Heart right ventricle (tissue), 16 donors: Measurements from ENCODE around the gene ORC4. TPM values are rescaled to one million over a fixed set of nuclear protein-coding genes. Genes with fewer than 3 reads are reported as not detected.

Source experiments
- ATAC-seq, 8 donors: fragments of 200-7000 bp; cut with Tn5 transposase; one replicate each; pipeline ENCODE4 v1.9.1; 2020; ENCODE audit warnings: mild to moderate bottlenecking in 8 of 8, moderate library complexity in 8 of 8, moderate number of reproducible peaks in 1 of 8
- DNase-seq, 2 donors: peaks; one replicate each; pipeline ENCODE4 v3.0.0-alpha.2; 2020
- H3K27ac ChIP-seq, 10 donors: fragments of 200-600 bp; sonication (generic) in 2 of 10; one replicate each; pipeline versions ENCODE4 v1.5.0 to v1.8.0; 2020 to 2022; ENCODE audit warnings: mild to moderate bottlenecking in 3 of 10
- H3K27me3 ChIP-seq, 7 donors: fragments of 200-600 bp; one replicate each; pipeline ENCODE4 v1.8.0; 2021 to 2022; ENCODE audit warnings: mild to moderate bottlenecking in 2 of 7
- H3K36me3 ChIP-seq, 9 donors: fragments of 200-600 bp; sonication (generic) in 1 of 9; one replicate each; pipeline versions ENCODE4 v1.5.0 to v1.8.0; 2020 to 2022; ENCODE audit warnings: mild to moderate bottlenecking in 2 of 9
- H3K4me1 ChIP-seq, 9 donors: fragments of 200-600 bp; sonication (generic) in 1 of 9; one replicate each; pipeline versions ENCODE4 v1.5.0 to v1.8.0; 2020 to 2022; ENCODE audit warnings: mild to moderate bottlenecking in 4 of 9
- H3K4me3 ChIP-seq, 10 donors: fragments of 200-600 bp; sonication (generic) in 2 of 10; one replicate each; pipeline versions ENCODE4 v1.5.0 to v1.8.0; 2020 to 2022; ENCODE audit warnings: mild to moderate bottlenecking in 7 of 10, moderate library complexity in 2 of 10
- H3K9me3 ChIP-seq, 11 donors: fragments of 200-600 bp in 10 of 11; sonication (generic) in 2 of 11; one replicate each; pipeline versions ENCODE4 v1.5.0 to v1.8.0; 2013 to 2022; ENCODE audit warnings: mild to moderate bottlenecking in 2 of 11, control low read depth in 1 of 11, moderate library complexity in 1 of 11
- WGBS, 2 donors: extraction: QIAGEN DNeasy Blood & Tissue Kit; methylation state at CpG; one replicate each; pipeline ENCODE4 v1.1.7; 2013; ENCODE audit warnings: inconsistent platforms in 1 of 2; 5-methylcytosine and 5-hydroxymethylcytosine counted together
- intact Hi-C, 10 donors: fragments of 100-400 bp; cut with DNase I; formaldehyde crosslinking; loops; one replicate each; pipeline versions ENCODE4 v1.11.1 to v1.14.2; 2022
- polyA plus RNA-seq, 2 donors: library from polyadenylated mRNA; stranded (reverse); fragments of 200-250 nt; gene quantifications; one replicate each; pipeline ENCODE4 v1.2.3, GENCODE V29; 2013
- total RNA-seq, 10 donors: library from RNA; stranded (reverse); fragmentation: NEBNext Ultra II Directional in 3 of 10; extraction: Animal tissue kit (Norgen Biotek cat#: 25700) in 3 of 10; gene quantifications; one replicate each; pipeline versions ENCODE4 v1.2.1 to v1.2.4, GENCODE V29; 2021 to 2023
- TF ChIP-seq, protein P1 (sequence below), 9 donors: fragments of 200-600 bp; sonication (generic) in 2 of 9; IDR thresholded peaks; one replicate each; pipeline versions ENCODE4 v1.5.0 to v1.8.0; 2021 to 2022; ENCODE audit warnings: antibody characterized with exemption in 9 of 9, mild to moderate bottlenecking in 5 of 9, moderate library complexity in 1 of 9
- donor health status: Arrhythmogenic right ventricular cardiomyopathy.
- donor health status: ischemic (EF 13 %, LVEDD 7.1; RV severe dilation, severe dysfunction).
- donor health status: healthy with polysubstance abuse.
- donor health status: DM: no; HTN: yes; CAD: no.
- donor health status: DM: no; HTN: no; CAD: no.
- donor health status: ischemic (EF 25% LVEDD 6.9; RV normal size, moderate dysfunction).
- donor health status: ischemic (EF 25% LVEDD 5.7; RV mildly dilated, moderate dysfunction).
- donor health status: healthy.
- donor health status: DM: yes; HTN: yes; CAD: no.
- donor health status: Ischemic cardiomyopathy.
- donor health status: ischemic (EF 35%, LVEDD 5.7; RV mildly dilated, moderate dysfunction).
- donor health status: nonischemic (EF 11% LVEDD 7.7; RV severe dilation, severe dysfunction).
- donor health status: DM: yes; HTN: yes; CAD: no.
- donor health status: PGD.
- donor health status: ischemic (EF 29% LVEDD 5.4; RV normal size, mild dysfunction).
- donor health status: nonischemic (EF 23%, LVEDD 6.1; RV moderate dilation, normal function).

Gene ORC4
- total and polyA plus RNA-seq, 12 donors = 8.4 to 51.7 (median 38.8) TPM

DNA sequence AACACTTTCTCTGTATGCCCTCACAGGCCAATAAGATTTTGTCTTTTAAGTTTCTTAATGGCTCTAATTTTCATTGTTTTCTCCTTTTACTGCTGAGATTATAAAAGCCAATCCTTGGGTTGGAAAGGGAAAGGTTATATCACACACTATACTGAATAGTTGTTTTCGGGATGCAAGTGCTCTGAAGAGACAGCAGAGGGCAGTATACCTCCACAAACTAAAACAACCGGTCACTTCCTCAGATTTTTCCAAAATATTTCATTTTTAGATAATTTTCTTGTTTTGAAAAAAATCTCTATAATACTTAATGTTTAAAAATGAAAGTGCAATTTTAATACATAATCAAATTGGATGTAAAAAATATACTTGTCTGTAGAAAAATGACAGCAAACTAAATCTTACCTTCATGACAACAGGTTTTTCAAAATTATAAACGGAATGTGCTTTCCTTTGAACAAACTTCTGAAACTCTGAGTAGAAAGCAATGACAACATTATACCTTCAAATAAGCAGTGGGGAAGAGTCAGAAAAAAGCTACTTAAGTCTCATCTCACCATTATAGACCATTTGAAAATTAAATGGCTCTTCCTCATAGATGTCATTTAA, 82.7 kb downstream of the ORC4 start:
- no peak for DNase-seq
- Histone ChIP-seq H3K4me1 (peaks cover 0 to 4% (median 0%) of the 10 kb centered on the region in 9 donors), H3K27me3 (no peaks in the 10 kb centered on the region), H3K36me3 (peaks cover 0 to 96% (median 28%) of the 10 kb centered on the region in 9 donors), H3K4me3 (no peak overlapping the region), H3K9me3 (no peaks in the 10 kb centered on the region), H3K27ac (no peak overlapping the region)
- intact Hi-C loops = loop anchor here in 8 of 10 donors (1.0 to 10.0 kb wide), 7 partner anchors 569 to 1057 kb away; no protein-coding TSS in a partner anchor
- ATAC-seq = peak in 4 of 8 donors; percentile 44 to 62 (median 51)
- TF ChIP-seq, protein P1, sequence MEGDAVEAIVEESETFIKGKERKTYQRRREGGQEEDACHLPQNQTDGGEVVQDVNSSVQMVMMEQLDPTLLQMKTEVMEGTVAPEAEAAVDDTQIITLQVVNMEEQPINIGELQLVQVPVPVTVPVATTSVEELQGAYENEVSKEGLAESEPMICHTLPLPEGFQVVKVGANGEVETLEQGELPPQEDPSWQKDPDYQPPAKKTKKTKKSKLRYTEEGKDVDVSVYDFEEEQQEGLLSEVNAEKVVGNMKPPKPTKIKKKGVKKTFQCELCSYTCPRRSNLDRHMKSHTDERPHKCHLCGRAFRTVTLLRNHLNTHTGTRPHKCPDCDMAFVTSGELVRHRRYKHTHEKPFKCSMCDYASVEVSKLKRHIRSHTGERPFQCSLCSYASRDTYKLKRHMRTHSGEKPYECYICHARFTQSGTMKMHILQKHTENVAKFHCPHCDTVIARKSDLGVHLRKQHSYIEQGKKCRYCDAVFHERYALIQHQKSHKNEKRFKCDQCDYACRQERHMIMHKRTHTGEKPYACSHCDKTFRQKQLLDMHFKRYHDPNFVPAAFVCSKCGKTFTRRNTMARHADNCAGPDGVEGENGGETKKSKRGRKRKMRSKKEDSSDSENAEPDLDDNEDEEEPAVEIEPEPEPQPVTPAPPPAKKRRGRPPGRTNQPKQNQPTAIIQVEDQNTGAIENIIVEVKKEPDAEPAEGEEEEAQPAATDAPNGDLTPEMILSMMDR (IDR thresholded peaks at IDR 0.05) = peak; percentile 64 to 93 (median 90)
- 39 to 40% methylated on average over 3 of the region's 3 CpGs for WGBS, 2 donors

DNA sequence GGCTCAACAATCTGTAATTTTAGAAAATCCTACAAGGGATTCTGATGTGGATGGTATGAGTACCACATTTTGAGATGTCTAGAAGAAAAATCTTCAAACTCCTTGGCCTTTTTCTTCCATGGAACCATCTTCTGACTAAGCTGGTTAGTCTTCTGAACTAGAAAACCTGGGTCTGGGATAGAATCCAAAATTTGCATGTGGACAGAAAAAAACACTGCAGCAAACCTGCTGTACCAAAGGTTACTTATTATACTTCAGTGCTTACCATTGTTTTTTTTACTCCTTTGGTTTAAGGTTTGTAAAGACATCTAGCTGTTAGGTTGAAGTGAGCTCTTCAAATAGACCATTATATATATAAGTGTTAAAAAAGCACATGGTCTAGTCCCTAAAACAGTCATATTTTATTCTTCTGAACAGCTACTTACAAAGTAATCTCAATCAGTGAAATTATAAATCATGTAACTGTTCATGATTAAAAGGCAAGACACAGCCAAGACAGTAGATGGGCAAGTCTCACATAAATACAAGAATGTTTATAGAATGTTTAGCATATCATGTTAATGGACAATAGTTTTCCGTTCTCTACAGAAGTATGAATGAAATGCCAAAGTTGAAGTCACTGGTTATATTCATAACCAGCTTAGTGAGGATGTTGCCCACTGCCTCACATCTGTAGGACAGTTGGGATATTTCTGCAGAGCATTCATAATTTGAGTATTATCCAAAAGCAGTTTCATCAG, 85.5 kb downstream of the ORC4 start:
- 81 to 82% methylated on average over 1 of the region's 1 CpG for WGBS, 2 donors
- intact Hi-C loops = loop anchor here in 7 of 10 donors (5.0 to 10.0 kb wide), 5 partner anchors 572 to 1060 kb away; no protein-coding TSS in a partner anchor
- TF ChIP-seq, protein P1 (IDR thresholded peaks at IDR 0.05) = no peak
- Histone ChIP-seq H3K27ac (no peak overlapping the region), H3K36me3 (peaks cover 0 to 86% (median 32%) of the 10 kb centered on the region in 9 donors), H3K9me3 (no peaks in the 10 kb centered on the region), H3K4me3 (no peak overlapping the region), H3K27me3 (no peaks in the 10 kb centered on the region), H3K4me1 (peaks cover 0 to 4% (median 0%) of the 10 kb centered on the region in 9 donors)
- DNase-seq = no peak
- no peak for ATAC-seq

DNA sequence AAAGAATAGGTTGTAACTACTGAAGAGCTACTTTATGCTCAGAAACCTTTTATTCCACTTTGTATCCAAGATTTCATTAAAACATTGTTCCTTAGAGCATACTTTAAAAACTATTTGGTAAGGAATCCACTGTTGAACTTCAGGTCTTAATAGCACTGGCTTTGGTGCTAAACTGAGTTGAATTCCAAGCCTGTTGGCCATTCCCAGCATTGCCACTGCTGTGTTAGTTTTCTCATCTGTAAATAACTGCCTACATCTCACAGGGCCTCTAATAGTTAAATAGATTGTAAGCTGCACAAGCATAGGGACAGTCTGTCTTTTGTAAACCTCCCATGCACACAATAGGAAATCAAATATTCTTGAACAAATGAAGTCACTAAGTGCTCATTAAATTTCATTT, 86.6 kb downstream of the ORC4 start:
- Histone ChIP-seq H3K27me3 (no peaks in the 10 kb centered on the region), H3K4me1 (no peaks in the 10 kb centered on the region), H3K36me3 (peaks cover 0 to 86% (median 32%) of the 10 kb centered on the region in 9 donors), H3K27ac (no peak overlapping the region), H3K9me3 (no peaks in the 10 kb centered on the region), H3K4me3 (no peak overlapping the region)
- TF ChIP-seq, protein P1 (IDR thresholded peaks at IDR 0.05) = no peak
- intact Hi-C loops = loop anchor here in 3 of 10 donors (10.0 kb wide), 2 partner anchors 1051 to 1061 kb away; no protein-coding TSS in a partner anchor
- no peak for ATAC-seq
- no peak for DNase-seq

DNA sequence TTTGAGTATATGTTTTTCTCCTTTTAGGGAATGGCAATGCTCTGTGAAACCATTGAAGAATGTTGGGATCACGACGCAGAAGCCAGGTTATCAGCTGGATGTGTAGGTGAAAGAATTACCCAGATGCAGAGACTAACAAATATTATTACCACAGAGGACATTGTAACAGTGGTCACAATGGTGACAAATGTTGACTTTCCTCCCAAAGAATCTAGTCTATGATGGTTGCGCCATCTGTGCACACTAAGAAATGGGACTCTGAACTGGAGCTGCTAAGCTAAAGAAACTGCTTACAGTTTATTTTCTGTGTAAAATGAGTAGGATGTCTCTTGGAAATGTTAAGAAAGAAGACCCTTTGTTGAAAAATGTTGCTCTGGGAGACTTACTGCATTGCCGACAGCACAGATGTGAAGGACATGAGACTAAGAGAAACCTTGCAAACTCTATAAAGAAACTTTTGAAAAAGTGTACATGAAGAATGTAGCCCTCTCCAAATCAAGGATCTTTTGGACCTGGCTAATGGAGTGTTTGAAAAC, 93.4 kb downstream of the ORC4 start:
- no peak for DNase-seq
- 97 to 98% methylated on average over 4 of the region's 4 CpGs for WGBS, 2 donors
- peaks cover 0 to 19% (median 9%) of the 10 kb centered on the region in 9 donors for H3K4me1 ChIP-seq
- TF ChIP-seq, protein P1 (IDR thresholded peaks at IDR 0.05) = no peak
- no peak overlapping the region for H3K27ac ChIP-seq
- ATAC-seq = no peak
- H3K36me3 ChIP-seq = peaks cover 0 to 69% (median 12%) of the 10 kb centered on the region in 9 donors
- intact Hi-C loops = no loop called here
- no peak overlapping the region for H3K4me3 ChIP-seq
- H3K9me3 ChIP-seq = no peaks in the 10 kb centered on the region
- H3K27me3 ChIP-seq = no peaks in the 10 kb centered on the region
